ENCODE measurements around the gene SPRED1. TPM values are rescaled to one million over a fixed set of nuclear protein-coding genes. Genes with fewer than 3 reads are reported as not detected.

The SPRED1 gene
- total RNA-seq, 1 donor, result 32.6 TPM

GRCh38 chr15:38263251-38263650 is 10.6 kb downstream of the SPRED1 start:
- TF ChIP-seq CTCF (IDR thresholded peaks at IDR 0.05; ENCODE audit: extremely low read depth, low read depth, low read length), result no peak
- no peaks in the 10 kb centered on the region for H3K9me3 ChIP-seq (ENCODE audit: low read depth, low read length)
- H3K4me3 ChIP-seq (ENCODE audit: insufficient read depth, low read length), result no peak overlapping the region
- H2AFZ ChIP-seq (ENCODE audit: low read length), result no peak overlapping the region
- no peak overlapping the region for H3K4me2 ChIP-seq (ENCODE audit: insufficient read depth, low read length)
- DNase-seq (ENCODE audit: insufficient read length, low spot score, missing footprints), result no peak
- H3K4me1 ChIP-seq (ENCODE audit: insufficient read depth, low read length), result peaks cover 48% of the 10 kb centered on the region
- H3K27me3 ChIP-seq (ENCODE audit: insufficient read depth, low read length), result no peaks in the 10 kb centered on the region
- H3K36me3 ChIP-seq (ENCODE audit: insufficient read depth, low read length), result peaks cover 1% of the 10 kb centered on the region
- H3K79me2 ChIP-seq (ENCODE audit: insufficient read depth, low read length), result peaks cover 99% of the 10 kb centered on the region
- peaks cover 69% of the 10 kb centered on the region for H4K20me1 ChIP-seq (ENCODE audit: insufficient read depth, low read length)
- peak overlapping the region; percentile 59 for H3K27ac ChIP-seq (ENCODE audit: low read depth, low read length)

GRCh38 chr15:38263996-38264395 is 11.4 kb downstream of the SPRED1 start:
- Histone ChIP-seq H3K79me2 (ENCODE audit: insufficient read depth, low read length) (peaks cover 99% of the 10 kb centered on the region), H3K4me2 (ENCODE audit: insufficient read depth, low read length) (peak overlapping the region; percentile 40), H3K36me3 (ENCODE audit: insufficient read depth, low read length) (peaks cover 3% of the 10 kb centered on the region), H4K20me1 (ENCODE audit: insufficient read depth, low read length) (peaks cover 72% of the 10 kb centered on the region), H3K27me3 (ENCODE audit: insufficient read depth, low read length) (no peaks in the 10 kb centered on the region), H3K4me1 (ENCODE audit: insufficient read depth, low read length) (peaks cover 49% of the 10 kb centered on the region), H3K4me3 (ENCODE audit: insufficient read depth, low read length) (no peak overlapping the region), H2AFZ (ENCODE audit: low read length) (no peak overlapping the region), H3K27ac (ENCODE audit: low read depth, low read length) (peak overlapping the region; percentile 59), H3K9me3 (ENCODE audit: low read depth, low read length) (no peaks in the 10 kb centered on the region)
- TF ChIP-seq CTCF (IDR thresholded peaks at IDR 0.05; ENCODE audit: extremely low read depth, low read depth, low read length), result no peak
- no peak for DNase-seq (ENCODE audit: insufficient read length, low spot score, missing footprints)

GRCh38 chr15:38266247-38266986 is 13.8 kb downstream of the SPRED1 start:
- Histone ChIP-seq H3K4me3 (ENCODE audit: insufficient read depth, low read length) (peak overlapping the region; percentile 35), H3K9me3 (ENCODE audit: low read depth, low read length) (no peaks in the 10 kb centered on the region), H4K20me1 (ENCODE audit: insufficient read depth, low read length) (peaks cover 68% of the 10 kb centered on the region), H3K27ac (ENCODE audit: low read depth, low read length) (peak overlapping the region; percentile 32), H3K4me2 (ENCODE audit: insufficient read depth, low read length) (peak overlapping the region; percentile 78), H3K27me3 (ENCODE audit: insufficient read depth, low read length) (no peaks in the 10 kb centered on the region), H3K79me2 (ENCODE audit: insufficient read depth, low read length) (peaks cover 99% of the 10 kb centered on the region), H3K36me3 (ENCODE audit: insufficient read depth, low read length) (peaks cover 3% of the 10 kb centered on the region), H3K4me1 (ENCODE audit: insufficient read depth, low read length) (peaks cover 39% of the 10 kb centered on the region), H2AFZ (ENCODE audit: low read length) (no peak overlapping the region)
- DNase-seq (ENCODE audit: insufficient read length, low spot score, missing footprints), result no peak
- no peak for TF ChIP-seq CTCF (IDR thresholded peaks at IDR 0.05; ENCODE audit: extremely low read depth, low read depth, low read length)

- Histone ChIP-seq H3K4me3 (ENCODE audit: insufficient read depth, low read length) (no peak overlapping the region), H3K9me3 (ENCODE audit: low read depth, low read length) (no peaks in the 10 kb centered on the region), H3K4me2 (ENCODE audit: insufficient read depth, low read length) (peak overlapping the region; percentile 78), H3K4me1 (ENCODE audit: insufficient read depth, low read length) (peaks cover 39% of the 10 kb centered on the region), H3K36me3 (ENCODE audit: insufficient read depth, low read length) (peaks cover 3% of the 10 kb centered on the region), H2AFZ (ENCODE audit: low read length) (no peak overlapping the region), H3K27ac (ENCODE audit: low read depth, low read length) (peak overlapping the region; percentile 32), H4K20me1 (ENCODE audit: insufficient read depth, low read length) (peaks cover 66% of the 10 kb centered on the region), H3K27me3 (ENCODE audit: insufficient read depth, low read length) (no peaks in the 10 kb centered on the region), H3K79me2 (ENCODE audit: insufficient read depth, low read length) (peaks cover 99% of the 10 kb centered on the region)
- no peak for TF ChIP-seq CTCF (IDR thresholded peaks at IDR 0.05; ENCODE audit: extremely low read depth, low read depth, low read length)
- no peak for DNase-seq (ENCODE audit: insufficient read length, low spot score, missing footprints)
Observed at GRCh38 chr15:38267421-38268022, 14.9 kb downstream of the SPRED1 start.

Measured in osteoblast (primary cell).